Erythroblast (primary cell): ENCODE data around the gene SCN5A.
A peak's percentile ranks its signal among the peaks of the same experiment; 100 is the strongest.

Experiments used
- DNase-seq, 2 experiments: peaks; one replicate each; lab custom pipeline; 2025; lab: John Stamatoyannopoulos, UW
- GATA1 ChIP-seq: IDR thresholded peaks from 2 replicates; pipeline ENCODE4 v1.6.1; 2011; ENCODE audit warnings: low read depth, mild to moderate bottlenecking, control low read depth, low read length, moderate library complexity
- POLR2A ChIP-seq: IDR thresholded peaks from 2 replicates; pipeline ENCODE4 v1.6.1; 2011; ENCODE audit warnings: mild to moderate bottlenecking, low read length

SCN5A gene

DNA sequence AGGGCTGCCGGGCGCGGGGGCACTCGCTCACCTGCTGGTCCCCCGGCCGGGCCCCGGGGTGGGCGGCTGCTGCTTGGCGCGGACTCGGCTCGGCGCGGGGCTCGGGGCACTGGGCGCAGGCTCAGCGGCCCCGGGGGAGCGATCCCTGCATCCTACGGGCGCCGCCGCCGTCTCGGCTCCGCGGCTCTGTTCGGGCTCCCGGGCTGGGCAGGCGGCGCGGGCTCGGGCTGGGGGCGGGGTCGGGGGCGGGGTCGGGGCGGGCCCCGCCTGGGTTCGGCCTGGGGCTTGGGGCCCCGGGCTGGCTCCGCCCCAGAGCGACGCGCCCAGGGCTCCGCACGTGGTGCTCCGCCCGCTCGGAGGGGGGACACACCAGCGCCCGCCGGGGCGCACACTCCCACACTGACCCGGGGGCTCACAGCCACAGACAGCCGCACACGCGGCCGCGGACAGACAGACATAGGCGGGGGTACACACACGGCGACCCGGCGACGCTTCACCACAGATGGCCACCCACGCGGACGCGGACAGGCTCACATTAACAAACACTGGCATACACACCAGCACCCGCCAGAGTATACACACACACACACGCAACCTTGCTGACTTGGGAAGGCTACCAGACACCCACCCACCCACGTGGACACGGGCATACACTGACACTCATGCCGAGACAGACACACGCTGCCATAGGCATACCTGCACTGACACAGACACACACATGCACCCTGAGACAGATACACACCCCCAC lies at the start of gene SCN5A:
TSS of gene SCN5A (minus strand) at position 188 of the 748 bp plus-strand sequence. CDS start 16,380 bp downstream, outside the sequence.
- TF ChIP-seq GATA1 = no peak
- no peak for TF ChIP-seq POLR2A
- peak; percentile 49 to 60 for DNase-seq

DNA sequence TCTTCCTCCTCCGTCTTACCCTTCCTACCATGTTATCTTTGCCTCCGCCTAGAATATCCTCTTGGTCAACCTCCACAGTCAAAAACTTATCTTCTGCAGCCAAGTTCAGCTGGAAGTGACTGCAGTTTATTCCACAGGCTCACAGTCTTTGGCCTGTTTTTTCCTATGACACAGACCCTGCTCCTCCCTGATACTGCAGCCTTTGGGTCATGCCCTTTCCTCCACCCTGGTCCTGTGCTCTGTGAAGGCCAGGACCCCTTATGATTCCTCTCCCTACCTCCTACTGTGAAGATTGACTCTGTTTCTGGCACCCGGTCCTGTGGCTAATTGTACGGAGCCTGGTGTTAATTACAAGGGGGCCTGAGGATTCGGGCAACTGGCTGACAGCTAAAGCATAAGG lies 49.3 kb upstream of the SCN5A start:
- no peak for TF ChIP-seq POLR2A
- no peak for TF ChIP-seq GATA1
- no peak for DNase-seq

DNA sequence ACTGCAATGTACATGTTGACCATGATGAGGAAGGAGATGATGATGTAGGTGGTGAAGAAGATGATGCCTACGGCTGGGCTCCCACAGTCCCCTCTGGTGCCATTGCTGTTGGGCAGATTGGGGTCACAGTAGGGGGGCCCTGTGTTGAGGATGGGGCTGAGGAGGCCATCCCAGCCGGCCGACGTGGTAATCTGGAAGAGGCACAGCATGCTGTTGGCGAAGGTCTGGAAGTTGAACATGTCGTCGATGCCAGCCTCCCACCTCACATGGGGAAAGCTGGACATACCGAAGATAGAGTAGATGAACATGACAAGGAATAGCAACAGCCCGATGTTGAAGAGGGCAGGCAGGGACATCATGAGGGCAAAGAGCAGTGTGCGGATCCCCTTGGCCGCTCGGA lies 48.6 kb upstream of the SCN5A start:
- TF ChIP-seq POLR2A = no peak
- TF ChIP-seq GATA1 = no peak
- DNase-seq = no peak

DNA sequence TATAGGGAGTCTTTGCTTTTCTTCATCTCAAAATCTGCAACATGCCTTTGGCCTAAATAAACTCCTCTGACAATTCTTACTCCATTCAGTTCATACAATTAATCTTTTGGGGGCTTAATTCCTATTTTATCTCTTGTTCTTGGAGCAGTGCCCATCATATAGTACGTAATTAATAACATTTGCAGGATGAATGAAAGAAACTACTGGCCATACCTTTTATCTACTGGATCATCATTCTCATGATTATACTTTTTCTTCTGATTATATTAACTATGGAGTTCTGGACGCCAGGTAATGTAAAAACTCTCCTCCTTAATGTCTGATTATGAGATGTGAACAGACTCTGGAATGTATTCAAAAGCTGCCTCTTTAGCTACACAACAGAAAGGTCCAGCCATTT lies 46.5 kb upstream of the SCN5A start:
- TF ChIP-seq POLR2A (no peak), GATA1 (no peak)
- no peak for DNase-seq

DNA sequence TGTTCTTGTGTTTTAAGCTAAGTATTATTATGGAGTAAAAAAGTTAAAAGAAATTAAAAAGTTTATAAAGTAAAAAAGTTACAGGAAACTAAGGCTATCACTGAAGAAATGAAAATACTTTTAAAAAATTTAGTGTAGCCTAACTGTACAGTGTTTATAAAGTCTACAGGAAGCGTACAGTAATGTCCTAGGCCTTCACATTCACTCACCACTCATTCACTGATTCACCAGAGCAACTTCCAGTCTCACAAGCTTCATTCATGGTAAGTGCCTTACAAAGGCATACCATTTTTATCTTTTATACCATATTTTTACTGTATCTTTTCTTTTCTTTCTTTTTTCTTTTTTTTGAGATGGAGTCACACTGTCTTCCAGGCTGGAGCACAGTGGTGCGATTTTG lies 40.7 kb upstream of the SCN5A start:
- TF ChIP-seq GATA1 = no peak
- no peak for TF ChIP-seq POLR2A
- no peak for DNase-seq

DNA sequence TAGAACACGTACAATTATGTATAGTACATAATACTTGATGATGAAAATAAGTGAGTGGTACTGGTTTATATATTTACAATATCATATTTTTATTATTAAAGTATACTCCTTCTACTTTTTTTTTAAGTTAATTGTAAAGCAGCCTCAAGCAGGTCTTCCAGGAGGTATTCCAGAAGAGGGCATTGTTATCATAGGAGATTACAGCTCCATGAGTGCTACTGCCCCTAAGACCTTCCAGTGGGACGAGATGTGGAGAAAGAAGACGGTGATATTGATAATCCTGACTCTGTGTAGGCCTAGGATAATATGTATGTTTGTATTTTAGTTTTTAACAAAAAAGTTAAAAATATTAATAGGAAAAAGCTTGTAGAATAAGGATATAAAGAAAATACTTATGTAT lies 40.3 kb upstream of the SCN5A start:
- no peak for DNase-seq
- TF ChIP-seq POLR2A (no peak), GATA1 (no peak)

DNA sequence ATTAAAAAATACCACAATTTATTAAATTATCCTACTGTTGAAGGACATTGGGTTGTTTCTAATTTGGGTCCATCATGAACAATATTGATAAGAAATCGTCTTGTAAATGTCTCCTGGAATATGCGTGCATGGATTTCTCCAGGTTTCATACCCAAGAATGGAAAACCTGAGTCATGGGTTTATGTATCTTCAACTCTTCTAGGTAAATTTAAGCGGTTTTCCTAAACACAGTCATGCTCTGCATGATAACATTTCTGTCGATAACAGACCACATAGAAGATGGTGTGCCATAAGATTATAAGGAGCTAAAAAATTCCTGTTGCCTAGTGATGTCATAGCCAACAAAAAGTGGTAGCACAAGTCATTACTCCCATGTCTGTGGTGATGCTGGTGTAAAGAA lies 39.9 kb upstream of the SCN5A start:
- TF ChIP-seq GATA1 (no peak), POLR2A (no peak)
- no peak for DNase-seq

DNA sequence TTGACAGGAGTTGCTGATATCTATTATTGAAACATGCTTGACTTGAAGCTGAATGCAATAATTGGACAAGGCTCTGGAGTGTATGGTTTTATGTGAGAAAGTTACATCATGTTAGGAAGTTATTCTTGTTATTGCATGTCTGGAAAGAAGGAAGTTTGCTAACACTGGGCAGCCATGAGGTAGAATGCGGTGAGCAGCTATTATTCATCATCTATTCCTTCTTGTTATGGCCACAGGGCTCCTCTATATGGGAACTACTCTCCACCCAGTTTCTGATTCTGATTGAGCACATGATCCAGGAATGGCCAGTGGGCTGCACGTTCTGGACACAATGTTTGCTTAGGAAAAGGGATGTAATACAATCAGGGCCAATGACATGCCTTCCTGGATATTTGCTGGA lies 37.8 kb upstream of the SCN5A start:
- TF ChIP-seq POLR2A = no peak
- TF ChIP-seq GATA1 = no peak
- DNase-seq = no peak

DNA sequence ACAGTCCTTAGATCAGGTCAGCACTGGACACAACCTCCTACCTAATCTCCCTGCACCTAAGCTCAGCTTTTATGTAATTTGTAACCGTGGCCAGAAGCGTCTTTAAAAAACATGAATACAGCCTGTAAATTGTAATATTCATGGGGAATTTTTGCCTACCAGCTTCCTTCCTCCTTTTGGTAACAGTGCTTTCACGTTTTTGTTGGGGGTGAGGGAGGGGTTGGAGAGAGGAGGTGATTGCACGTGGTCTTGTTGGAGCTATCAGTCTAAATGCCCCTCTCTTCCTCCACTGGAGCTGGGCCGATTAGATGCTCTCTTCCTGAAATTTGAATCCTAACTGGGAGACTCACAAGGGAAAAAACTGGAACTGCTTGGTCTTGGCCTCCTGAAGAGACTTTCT lies 35.1 kb upstream of the SCN5A start:
- TF ChIP-seq GATA1 = no peak
- no peak for TF ChIP-seq POLR2A
- no peak for DNase-seq

DNA sequence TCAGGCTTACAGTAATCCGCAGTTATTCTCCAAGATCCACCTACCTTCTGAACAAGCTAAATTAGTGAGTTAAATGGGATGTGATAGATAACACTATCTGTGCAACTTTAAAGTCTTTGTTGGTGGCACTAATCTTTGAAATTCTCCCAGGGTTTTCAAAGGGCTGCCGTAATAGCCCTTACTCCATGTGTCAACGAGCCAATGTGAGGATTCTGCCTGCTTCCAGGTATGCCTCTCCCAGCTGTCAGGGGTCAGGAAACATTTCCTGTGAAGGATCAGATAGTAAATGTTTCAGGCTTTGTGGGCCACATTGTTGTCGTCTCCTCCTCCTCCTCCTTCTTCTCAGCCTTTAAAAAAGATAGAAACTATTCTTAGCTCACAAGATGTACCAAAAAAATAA lies 20.2 kb upstream of the SCN5A start:
- TF ChIP-seq POLR2A (no peak), GATA1 (no peak)
- no peak for DNase-seq

DNA sequence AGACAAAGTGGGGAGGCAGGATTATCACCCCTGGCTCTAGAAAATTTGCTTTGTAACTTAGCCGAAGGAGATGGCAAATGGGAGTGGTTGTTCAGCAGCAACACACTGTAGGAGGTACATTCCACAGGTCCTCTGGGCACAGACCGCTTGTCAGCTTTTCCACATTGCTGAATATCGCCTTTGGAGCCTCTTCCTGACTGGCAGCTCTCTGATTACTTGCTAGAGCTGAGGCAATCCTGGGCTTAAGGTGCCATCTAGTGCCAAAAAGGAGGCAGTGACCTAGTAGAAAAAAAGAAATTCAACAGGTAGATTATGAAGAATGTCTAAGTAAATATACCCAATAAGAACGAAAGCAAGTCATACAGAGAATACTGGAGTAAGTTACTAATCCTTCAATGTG lies 13.1 kb upstream of the SCN5A start:
- DNase-seq = peak; percentile 7 to 14
- TF ChIP-seq POLR2A (no peak), GATA1 (no peak)

DNA sequence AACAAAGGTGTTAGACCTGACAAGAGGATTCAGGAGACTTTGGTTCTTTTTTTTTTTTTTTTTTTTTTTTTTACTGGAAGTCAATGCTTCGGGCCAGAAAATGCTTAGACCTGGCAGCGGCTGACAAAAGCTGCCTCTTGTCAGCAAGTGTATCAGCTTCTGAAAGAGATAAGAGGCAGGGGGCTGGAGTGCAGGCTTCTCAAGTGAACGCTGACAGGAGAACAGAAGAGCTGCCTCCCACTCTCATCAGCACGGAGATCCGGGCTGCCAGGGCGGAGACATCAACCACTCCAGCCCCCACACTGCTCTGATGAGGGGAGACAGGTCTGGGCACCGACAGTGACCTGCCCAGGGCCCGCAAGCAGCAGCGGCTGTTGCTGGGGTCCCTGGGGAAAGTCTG lies 9.4 kb upstream of the SCN5A start:
- no peak for DNase-seq
- TF ChIP-seq POLR2A (no peak), GATA1 (no peak)

DNA sequence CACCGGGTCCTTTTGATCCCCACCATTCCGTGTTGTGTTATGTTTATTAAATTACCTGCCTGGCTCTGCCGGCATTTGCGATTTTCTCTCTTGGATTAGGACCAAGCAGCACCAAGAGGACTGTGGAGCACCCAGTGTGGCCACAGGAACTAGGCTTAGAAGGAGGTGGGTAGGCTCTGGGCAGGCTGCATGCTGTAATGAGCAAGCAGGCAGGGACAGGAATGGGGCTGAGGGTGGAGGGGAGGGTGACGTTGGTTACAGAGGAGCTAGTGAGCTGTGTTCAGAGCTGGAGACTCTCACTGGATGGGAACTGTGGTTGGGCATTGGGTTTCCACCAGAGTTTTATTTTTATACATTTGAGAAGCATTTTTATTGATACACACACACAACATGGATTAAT lies 7.9 kb upstream of the SCN5A start:
- DNase-seq = no peak
- TF ChIP-seq POLR2A = no peak
- no peak for TF ChIP-seq GATA1

DNA sequence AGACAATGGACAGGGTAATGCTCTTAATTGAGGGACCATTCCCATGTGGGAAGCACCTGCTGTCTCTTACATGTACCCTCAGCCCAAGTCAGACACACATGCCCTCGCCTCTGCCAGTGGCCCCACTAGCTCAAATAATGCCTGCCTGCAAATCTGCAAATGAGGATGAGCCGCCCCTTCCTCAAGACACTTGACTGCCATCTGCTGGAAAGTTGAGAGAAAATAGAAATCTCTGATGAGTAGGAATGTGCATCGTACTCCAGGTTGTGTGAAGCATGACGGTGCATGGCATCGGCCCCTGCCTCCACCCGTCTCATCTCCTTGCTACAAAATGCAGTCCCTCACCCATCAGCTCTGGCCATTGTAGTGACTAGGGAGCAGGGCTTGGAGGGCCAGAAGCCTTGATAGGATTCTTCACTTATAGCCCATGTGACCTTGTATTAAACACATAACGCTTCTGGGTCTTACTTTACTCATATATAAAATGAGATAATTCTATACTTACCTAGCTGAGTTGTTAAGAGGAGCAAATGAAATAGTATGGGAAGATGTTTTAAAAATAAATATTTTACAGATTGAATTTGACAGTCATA lies 6.3 kb upstream of the SCN5A start:
- TF ChIP-seq POLR2A (no peak), GATA1 (no peak)
- peak; percentile 30 to 39 for DNase-seq
